HepG2 (cell line): ENCODE data around the gene EEPD1. TPM values are rescaled to one million over a fixed set of nuclear protein-coding genes. Genes with fewer than 3 reads are reported as not detected.

Experiments used
- ATAC-seq: fragments of 200-7000 bp; cut with Tn5 transposase; 3 replicates; pipeline ENCODE4 v1.9.1; 2020; ENCODE audit warnings: mild to moderate bottlenecking, moderate library complexity
- BruUV-seq: library from RNA; stranded (reverse); fragments of 400-500 nt; replicated peaks from 2 replicates; lab custom pipeline; 2021; lab: Mats Ljungman, UMichigan
- CTCF ChIA-PET: fragments of 300-600 bp; formaldehyde crosslinking; extraction: SDS; loops from one replicate; lab custom pipeline; 2021; ENCODE audit warnings: low total read pairs, inconsistent platforms, low intra/inter-chr PET ratio; lab: Yijun Ruan, JAX
- POLR2A ChIA-PET: fragments of 350-600 bp; sonication (Branson Sonifier 250); formaldehyde crosslinking; loops from one replicate; lab custom pipeline; 2020; ENCODE audit warnings: antibody characterized with exemption, inconsistent platforms; lab: Yijun Ruan, JAX
- DNase-seq: peaks from one replicate; pipeline ENCODE4 v3.0.0-alpha.2; 2015; ENCODE audit warnings: low spot score
- FAIRE-seq: peaks from 3 replicates; lab custom pipeline; 2011; peaks lifted over from hg19 to GRCh38; lab: Jason Lieb, UNC
- H2AFZ ChIP-seq: one replicate; pipeline ENCODE4 v1.6.1; 2011; ENCODE audit warnings: low read length, inconsistent platforms
- H3K27ac ChIP-seq: fragments of 300-600 bp; 3 replicates; pipeline ENCODE4 v1.8.0; 2011; ENCODE audit warnings: mixed run types, mild to moderate bottlenecking, mixed read lengths, low read length, inconsistent platforms; ENCODE audit not compliant: insufficient read depth; ENCODE audit errors: extremely low read length
- H3K27me3 ChIP-seq, 2 experiments: fragments of 200-600 bp in 1 of 2; 2 replicates in 1 of 2; 3 replicates in 1 of 2; pipeline versions ENCODE4 v1.6.0 to v1.8.0; 2011; ENCODE audit warnings: low read length in 2 of 2, mild to moderate bottlenecking in 2 of 2, moderate library complexity in 2 of 2, inconsistent platforms in 1 of 2; ENCODE audit not compliant: insufficient read depth in 2 of 2, control insufficient read depth in 1 of 2
- H3K36me3 ChIP-seq, 2 experiments: fragments of 200-600 bp in 1 of 2; replicated peaks in 1 of 2; 2 replicates in 1 of 2; 3 replicates in 1 of 2; pipeline versions ENCODE4 v1.5.1 to v1.8.0; 2011; ENCODE audit warnings: low read length in 2 of 2, inconsistent platforms in 1 of 2; ENCODE audit not compliant: insufficient read depth in 2 of 2, control insufficient read depth in 1 of 2
- H3K4me1 ChIP-seq: 2 replicates; pipeline ENCODE4 v1.5.1; 2012; ENCODE audit warnings: low read length, inconsistent platforms; ENCODE audit not compliant: insufficient read depth
- H3K4me2 ChIP-seq: 2 replicates; pipeline ENCODE4 v1.6.0; 2011; ENCODE audit warnings: low read depth, low read length, inconsistent platforms
- H3K4me3 ChIP-seq, 3 experiments: fragments of 200-600 bp in 1 of 3; sonication (generic), shearing (Covaris generic) in 1 of 3; replicated peaks in 1 of 3; 2 replicates each; pipeline ENCODE4 v1.5.1; 2011 to 2016; ENCODE audit warnings: low read length in 3 of 3, inconsistent platforms in 2 of 3, low read depth in 2 of 3, mild to moderate bottlenecking in 2 of 3, control low read depth in 1 of 3, mixed read lengths in 1 of 3; ENCODE audit not compliant: insufficient read depth in 1 of 3
- H3K79me2 ChIP-seq: one replicate; pipeline ENCODE4 v1.6.1; 2011; ENCODE audit warnings: low read length, inconsistent platforms; ENCODE audit not compliant: insufficient read depth
- H3K9ac ChIP-seq: 2 replicates; pipeline ENCODE4 v1.6.0; 2011; ENCODE audit warnings: mild to moderate bottlenecking, low read depth, low read length, inconsistent platforms; ENCODE audit not compliant: insufficient read depth
- H3K9me3 ChIP-seq: 2 replicates; pipeline ENCODE4 v1.5.1; 2012; ENCODE audit warnings: mild to moderate bottlenecking, low read length
- H4K20me1 ChIP-seq: 2 replicates; pipeline ENCODE4 v1.6.0; 2011; ENCODE audit warnings: inconsistent platforms, mild to moderate bottlenecking, low read length, moderate library complexity; ENCODE audit not compliant: insufficient read depth
- ATRX ChIP-seq: sonication (generic); formaldehyde crosslinking; IDR thresholded peaks from 2 replicates; pipeline ENCODE4 v1.4.0; 2020; ENCODE audit warnings: missing genetic modification reagents, borderline replicate concordance
- DMTF1 ChIP-seq: sonication (generic); formaldehyde crosslinking; IDR thresholded peaks from 2 replicates; pipeline ENCODE4 v1.4.0; 2020; ENCODE audit warnings: mild to moderate bottlenecking, missing genetic modification reagents
- HHEX ChIP-seq: IDR thresholded peaks from 2 replicates; pipeline ENCODE4 v1.6.1; 2016; ENCODE audit warnings: control low read depth
- IKZF1 ChIP-seq: fragments of 450-650 bp; IDR thresholded peaks from 2 replicates; pipeline ENCODE4 v1.7.1; 2016
- PLSCR1 ChIP-seq: sonication (generic); formaldehyde crosslinking; IDR thresholded peaks from 2 replicates; pipeline ENCODE4 v1.5.0; 2020; ENCODE audit warnings: missing genetic modification reagents, mild to moderate bottlenecking, borderline replicate concordance
- SMC3 ChIP-seq: IDR thresholded peaks from 2 replicates; pipeline ENCODE4 v1.6.1; 2011; ENCODE audit warnings: low read length, improper control_type of control experiment
- TCF7L2 ChIP-seq: IDR thresholded peaks from 2 replicates; pipeline ENCODE4 v1.6.1; 2011; ENCODE audit warnings: mild to moderate bottlenecking, low read depth, low read length, moderate library complexity
- ZNF18 ChIP-seq: sonication (generic); formaldehyde crosslinking; IDR thresholded peaks from 2 replicates; pipeline ENCODE4 v1.8.0; 2022; ENCODE audit warnings: mild to moderate bottlenecking, missing genetic modification reagents; ENCODE audit not compliant: insufficient replicate concordance
- ZNF335 ChIP-seq: sonication (generic); formaldehyde crosslinking; IDR thresholded peaks from 2 replicates; pipeline ENCODE4 v1.4.0; 2020; ENCODE audit warnings: missing genetic modification reagents
- ZNF383 ChIP-seq: sonication (generic); formaldehyde crosslinking; IDR thresholded peaks from 2 replicates; pipeline ENCODE4 v1.4.0; 2020; ENCODE audit warnings: missing genetic modification reagents, mild to moderate bottlenecking, borderline replicate concordance
- ZNF562 ChIP-seq: sonication (generic); formaldehyde crosslinking; IDR thresholded peaks from 2 replicates; pipeline ENCODE4 v1.8.0; 2022; ENCODE audit warnings: missing genetic modification reagents, borderline replicate concordance
- ZNF746 ChIP-seq: sonication (generic); formaldehyde crosslinking; IDR thresholded peaks from 2 replicates; pipeline ENCODE4 v1.8.0; 2022; ENCODE audit warnings: mild to moderate bottlenecking, missing genetic modification reagents
- WGBS: methylation state at CpG from one replicate; pipeline ENCODE4 v1.1.6; 2017; ENCODE audit warnings: low lambda C conversion rate; 5-methylcytosine and 5-hydroxymethylcytosine counted together
- in situ Hi-C: cut with HindIII; loops from 2 replicates; pipeline ENCODE4 v1.10.0; 2017; ENCODE audit warnings: low pct_unique_long_range_greater_than_20kb; ENCODE audit not compliant: extremely low pct_ligation_motif_present
- intact Hi-C: fragments of 100-400 bp; cut with micrococcal nuclease; formaldehyde crosslinking; loops from one replicate; pipeline ENCODE4 v1.10.0; 2022; ENCODE audit not compliant: unreplicated experiment
- polyA plus RNA-seq, 8 experiments: library from polyadenylated mRNA; depleted of rRNA in 3 of 8; stranded (reverse) in 7 of 8; unstranded in 1 of 8; fragments of >200 nt; fragmentation: Illumina TruSeq in 4 of 8; extraction: Trizol in 4 of 8; gene quantifications; 2 replicates each; pipeline versions ENCODE4 v1.2.1 to v1.2.3, GENCODE V29; 2011 to 2016; ENCODE audit warnings: low read depth in 4 of 8, missing spikeins in 1 of 8, mixed read lengths in 1 of 8; ENCODE audit not compliant: insufficient read depth in 1 of 8
- total RNA-seq, 5 experiments: library from RNA; depleted of rRNA; stranded (reverse); fragments of >200 nt; fragmentation: Illumina TruSeq; extraction: Trizol; gene quantifications; 2 replicates each; pipeline ENCODE4 v1.2.3, GENCODE V29; 2016; ENCODE audit warnings: low read depth in 1 of 5
- TF ChIP-seq, protein P1 (sequence below): sonication (generic); formaldehyde crosslinking; IDR thresholded peaks from 2 replicates; pipeline ENCODE4 v1.8.0; 2022; ENCODE audit warnings: missing genetic modification reagents, low read depth, mild to moderate bottlenecking, borderline replicate concordance
- TF ChIP-seq, protein P2 (sequence below): sonication (generic); formaldehyde crosslinking; IDR thresholded peaks from 2 replicates; pipeline ENCODE4 v1.5.0; 2020; ENCODE audit warnings: mild to moderate bottlenecking, missing genetic modification reagents, moderate library complexity
- TF ChIP-seq, protein P3 (sequence below): IDR thresholded peaks from 2 replicates; pipeline ENCODE4 v1.6.1; 2016; ENCODE audit warnings: mild to moderate bottlenecking
- TF ChIP-seq, protein P4 (sequence below): sonication (generic); formaldehyde crosslinking; IDR thresholded peaks from 2 replicates; pipeline ENCODE4 v1.8.1; 2022; ENCODE audit warnings: mild to moderate bottlenecking, missing genetic modification reagents

Gene EEPD1
- total and polyA plus RNA-seq, 2 of the 13 experiments (the other 11 are each of a cell fraction or from before 2014, with no cell fraction given): 10.1 to 16.4 TPM

GRCh38 chr7:36308031-36308430, 155.0 kb downstream of the EEPD1 start:
- Histone ChIP-seq H2AFZ (no peak overlapping the region), H3K79me2 (no peaks in the 10 kb centered on the region), H3K9me3 (no peaks in the 10 kb centered on the region), H3K27ac (no peak overlapping the region), H3K27me3 (no peaks in the 10 kb centered on the region; a peak in 1 of 5 replicates), H3K36me3 (no peaks in the 10 kb centered on the region), H3K4me1 (peaks cover 30% of the 10 kb centered on the region), H3K4me3 (no peak overlapping the region), H3K9ac (no peak overlapping the region), H4K20me1 (no peaks in the 10 kb centered on the region), H3K4me2 (no peak overlapping the region)
- FAIRE-seq: no peak
- in situ Hi-C loops (loop anchor here (25.0 kb wide), 1 partner anchor 596 kb away; no protein-coding TSS in a partner anchor), intact Hi-C loops (no loop called here)
- ChIA-PET POLR2A (no interaction called here), CTCF (no interaction called here)
- BruUV-seq: no TSS peak
- WGBS: 59% methylated on average over 7 of the region's 10 CpGs
- no peak for ATAC-seq
- DNase-seq: no peak
- TF ChIP-seq ZNF746 (no peak), ZNF562 (CRISPR knock-in tag) (no peak), TCF7L2 (no peak), ZNF383 (CRISPR knock-in tag) (no peak), PLSCR1 (CRISPR knock-in tag) (no peak), ZNF335 (CRISPR knock-in tag) (no peak), ZNF18 (CRISPR knock-in tag) (no peak), HHEX (CRISPR knock-in tag) (no peak), ATRX (no peak), IKZF1 (no peak), DMTF1 (CRISPR knock-in tag) (no peak), SMC3 (no peak)
- TF ChIP-seq, protein P1, sequence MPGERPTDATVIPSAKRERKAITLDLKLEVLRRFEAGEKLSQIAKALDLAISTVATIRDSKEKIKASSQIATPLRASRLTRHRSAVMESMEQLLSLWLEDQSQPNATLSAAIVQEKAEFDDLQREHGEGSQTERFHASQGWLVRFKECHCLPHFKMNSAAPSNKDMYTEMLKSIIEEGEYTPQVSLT (CRISPR knock-in tag): no peak
- TF ChIP-seq, protein P2, sequence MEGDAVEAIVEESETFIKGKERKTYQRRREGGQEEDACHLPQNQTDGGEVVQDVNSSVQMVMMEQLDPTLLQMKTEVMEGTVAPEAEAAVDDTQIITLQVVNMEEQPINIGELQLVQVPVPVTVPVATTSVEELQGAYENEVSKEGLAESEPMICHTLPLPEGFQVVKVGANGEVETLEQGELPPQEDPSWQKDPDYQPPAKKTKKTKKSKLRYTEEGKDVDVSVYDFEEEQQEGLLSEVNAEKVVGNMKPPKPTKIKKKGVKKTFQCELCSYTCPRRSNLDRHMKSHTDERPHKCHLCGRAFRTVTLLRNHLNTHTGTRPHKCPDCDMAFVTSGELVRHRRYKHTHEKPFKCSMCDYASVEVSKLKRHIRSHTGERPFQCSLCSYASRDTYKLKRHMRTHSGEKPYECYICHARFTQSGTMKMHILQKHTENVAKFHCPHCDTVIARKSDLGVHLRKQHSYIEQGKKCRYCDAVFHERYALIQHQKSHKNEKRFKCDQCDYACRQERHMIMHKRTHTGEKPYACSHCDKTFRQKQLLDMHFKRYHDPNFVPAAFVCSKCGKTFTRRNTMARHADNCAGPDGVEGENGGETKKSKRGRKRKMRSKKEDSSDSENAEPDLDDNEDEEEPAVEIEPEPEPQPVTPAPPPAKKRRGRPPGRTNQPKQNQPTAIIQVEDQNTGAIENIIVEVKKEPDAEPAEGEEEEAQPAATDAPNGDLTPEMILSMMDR (CRISPR knock-in tag): no peak
- TF ChIP-seq, protein P3, sequence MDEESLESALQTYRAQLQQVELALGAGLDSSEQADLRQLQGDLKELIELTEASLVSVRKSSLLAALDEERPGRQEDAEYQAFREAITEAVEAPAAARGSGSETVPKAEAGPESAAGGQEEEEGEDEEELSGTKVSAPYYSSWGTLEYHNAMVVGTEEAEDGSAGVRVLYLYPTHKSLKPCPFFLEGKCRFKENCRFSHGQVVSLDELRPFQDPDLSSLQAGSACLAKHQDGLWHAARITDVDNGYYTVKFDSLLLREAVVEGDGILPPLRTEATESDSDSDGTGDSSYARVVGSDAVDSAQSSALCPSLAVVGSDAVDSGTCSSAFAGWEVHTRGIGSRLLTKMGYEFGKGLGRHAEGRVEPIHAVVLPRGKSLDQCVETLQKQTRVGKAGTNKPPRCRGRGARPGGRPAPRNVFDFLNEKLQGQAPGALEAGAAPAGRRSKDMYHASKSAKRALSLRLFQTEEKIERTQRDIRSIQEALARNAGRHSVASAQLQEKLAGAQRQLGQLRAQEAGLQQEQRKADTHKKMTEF (CRISPR knock-in tag): no peak
- TF ChIP-seq, protein P4, sequence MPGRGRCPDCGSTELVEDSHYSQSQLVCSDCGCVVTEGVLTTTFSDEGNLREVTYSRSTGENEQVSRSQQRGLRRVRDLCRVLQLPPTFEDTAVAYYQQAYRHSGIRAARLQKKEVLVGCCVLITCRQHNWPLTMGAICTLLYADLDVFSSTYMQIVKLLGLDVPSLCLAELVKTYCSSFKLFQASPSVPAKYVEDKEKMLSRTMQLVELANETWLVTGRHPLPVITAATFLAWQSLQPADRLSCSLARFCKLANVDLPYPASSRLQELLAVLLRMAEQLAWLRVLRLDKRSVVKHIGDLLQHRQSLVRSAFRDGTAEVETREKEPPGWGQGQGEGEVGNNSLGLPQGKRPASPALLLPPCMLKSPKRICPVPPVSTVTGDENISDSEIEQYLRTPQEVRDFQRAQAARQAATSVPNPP (CRISPR knock-in tag): no peak
